HFFc6 (cell line): Measurements from ENCODE around the gene GRIP1. TPM values are rescaled to one million over a fixed set of nuclear protein-coding genes. Genes with fewer than 3 reads are reported as not detected.

Source experiments
- DNase-seq: peaks from one replicate; pipeline ENCODE4 v3.0.0-alpha.2; 2018
- H3K27ac Mint-ChIP-seq: 2 replicates; pipeline ENCODE4 v1.8.0; 2020; ENCODE audit warnings: mild to moderate bottlenecking, mixed read lengths
- H3K27me3 Mint-ChIP-seq: 2 replicates; pipeline ENCODE4 v1.8.0; 2021; ENCODE audit warnings: mild to moderate bottlenecking, moderate library complexity, mixed read lengths; ENCODE audit not compliant: insufficient read depth
- H3K36me3 Mint-ChIP-seq: 2 replicates; pipeline ENCODE4 v1.8.0; 2021; ENCODE audit warnings: low read depth, mixed read lengths
- H3K4me1 Mint-ChIP-seq: 2 replicates; pipeline ENCODE4 v1.8.0; 2020; ENCODE audit warnings: low read depth, mixed read lengths
- H3K4me3 Mint-ChIP-seq: 2 replicates; pipeline ENCODE4 v1.8.0; 2020; ENCODE audit warnings: mild to moderate bottlenecking, moderate library complexity, mixed read lengths
- H3K9me3 Mint-ChIP-seq: 2 replicates; pipeline ENCODE4 v1.8.0; 2020; ENCODE audit warnings: mild to moderate bottlenecking, mixed read lengths
- total RNA-seq, 6 experiments: library from RNA; stranded (reverse); fragmentation: NEBNext Ultra II Directional; extraction: Animal tissue kit (Norgen Biotek cat#: 25700); gene quantifications; 2 replicates in 1 of 6; 3 replicates in 5 of 6; pipeline ENCODE4 v1.2.3, GENCODE V29; 2021
- TF ChIP-seq, protein P1 (sequence below): fragments of 200-600 bp; sonication (generic); IDR thresholded peaks from 2 replicates; pipeline ENCODE4 v1.5.0; 2021; ENCODE audit warnings: antibody characterized with exemption, mild to moderate bottlenecking

GRIP1 gene
- total RNA-seq, 6 experiments from 2014 or later, result 0.31 to 0.60 TPM; not detected in 4

DNA sequence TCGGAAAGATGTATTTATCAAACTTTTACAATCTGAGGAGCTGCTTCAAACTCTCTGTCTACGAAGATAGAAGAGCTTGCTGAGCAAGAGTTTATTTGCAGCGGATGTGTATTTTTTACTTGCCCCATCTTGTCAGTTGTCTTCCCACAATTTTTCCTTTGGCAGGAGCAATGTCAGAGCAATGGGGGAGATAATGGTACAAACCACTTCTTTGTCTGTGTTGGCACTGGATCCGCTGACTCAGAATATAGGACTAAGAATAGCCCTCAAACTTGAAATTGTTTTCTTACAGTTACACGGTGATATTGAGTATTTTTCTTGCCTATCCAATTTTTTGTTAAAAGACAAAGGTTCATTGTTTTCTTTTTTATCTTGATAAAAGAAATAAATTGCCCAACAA, 348.9 kb downstream of the GRIP1 start:
- H3K36me3 Mint-ChIP-seq, result no peaks in the 10 kb centered on the region
- H3K27me3 Mint-ChIP-seq, result no peaks in the 10 kb centered on the region
- H3K4me3 Mint-ChIP-seq, result no peak overlapping the region
- no peaks in the 10 kb centered on the region for H3K4me1 Mint-ChIP-seq
- no peak for DNase-seq
- H3K27ac Mint-ChIP-seq, result no peak overlapping the region
- H3K9me3 Mint-ChIP-seq, result no peaks in the 10 kb centered on the region
- TF ChIP-seq, protein P1, sequence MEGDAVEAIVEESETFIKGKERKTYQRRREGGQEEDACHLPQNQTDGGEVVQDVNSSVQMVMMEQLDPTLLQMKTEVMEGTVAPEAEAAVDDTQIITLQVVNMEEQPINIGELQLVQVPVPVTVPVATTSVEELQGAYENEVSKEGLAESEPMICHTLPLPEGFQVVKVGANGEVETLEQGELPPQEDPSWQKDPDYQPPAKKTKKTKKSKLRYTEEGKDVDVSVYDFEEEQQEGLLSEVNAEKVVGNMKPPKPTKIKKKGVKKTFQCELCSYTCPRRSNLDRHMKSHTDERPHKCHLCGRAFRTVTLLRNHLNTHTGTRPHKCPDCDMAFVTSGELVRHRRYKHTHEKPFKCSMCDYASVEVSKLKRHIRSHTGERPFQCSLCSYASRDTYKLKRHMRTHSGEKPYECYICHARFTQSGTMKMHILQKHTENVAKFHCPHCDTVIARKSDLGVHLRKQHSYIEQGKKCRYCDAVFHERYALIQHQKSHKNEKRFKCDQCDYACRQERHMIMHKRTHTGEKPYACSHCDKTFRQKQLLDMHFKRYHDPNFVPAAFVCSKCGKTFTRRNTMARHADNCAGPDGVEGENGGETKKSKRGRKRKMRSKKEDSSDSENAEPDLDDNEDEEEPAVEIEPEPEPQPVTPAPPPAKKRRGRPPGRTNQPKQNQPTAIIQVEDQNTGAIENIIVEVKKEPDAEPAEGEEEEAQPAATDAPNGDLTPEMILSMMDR, result no peak

DNA sequence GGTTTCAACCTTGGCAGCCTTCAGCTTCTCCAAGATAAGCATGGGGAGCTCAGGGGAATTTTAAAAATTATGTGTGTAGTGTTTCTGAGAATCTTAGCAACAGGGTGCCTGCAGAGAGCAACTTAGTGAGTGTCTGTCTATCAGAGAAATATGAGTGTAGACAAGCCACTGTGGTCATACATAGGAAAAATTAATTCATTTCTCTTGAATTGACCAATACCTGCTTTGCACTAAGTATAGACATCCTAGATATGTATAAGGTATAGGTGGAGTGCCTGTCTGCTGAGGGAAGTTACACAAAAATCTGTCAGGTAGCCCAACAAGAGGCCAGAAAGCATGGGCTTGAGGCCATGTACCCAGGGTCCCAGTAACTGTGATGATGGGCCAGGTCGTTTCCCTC, 355.9 kb downstream of the GRIP1 start:
- no peaks in the 10 kb centered on the region for H3K36me3 Mint-ChIP-seq
- TF ChIP-seq, protein P1, result no peak
- H3K4me1 Mint-ChIP-seq, result peaks cover 12% of the 10 kb centered on the region
- H3K27ac Mint-ChIP-seq, result no peak overlapping the region
- no peaks in the 10 kb centered on the region for H3K9me3 Mint-ChIP-seq
- H3K4me3 Mint-ChIP-seq, result no peak overlapping the region
- no peaks in the 10 kb centered on the region for H3K27me3 Mint-ChIP-seq
- no peak for DNase-seq

DNA sequence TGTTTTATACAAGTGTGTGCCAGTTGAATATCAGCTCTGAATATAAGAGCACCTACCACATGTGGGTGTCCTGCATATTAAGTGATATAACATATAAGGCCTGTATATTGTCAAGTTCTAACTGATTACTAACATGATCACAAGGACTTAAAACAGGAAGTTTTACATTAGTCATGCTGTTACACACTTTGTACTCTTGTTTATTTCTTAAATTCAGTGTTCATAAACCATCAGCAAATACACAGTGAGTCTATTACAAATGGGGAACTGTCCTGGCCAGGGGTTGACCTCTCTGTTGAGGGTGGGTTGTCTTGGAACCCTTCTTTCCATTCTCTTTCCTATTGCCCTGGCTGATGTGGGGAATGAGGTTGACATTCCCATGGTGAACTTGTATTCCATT, 357.4 kb downstream of the GRIP1 start:
- H3K4me1 Mint-ChIP-seq, result peaks cover 12% of the 10 kb centered on the region
- no peaks in the 10 kb centered on the region for H3K9me3 Mint-ChIP-seq
- H3K27ac Mint-ChIP-seq, result no peak overlapping the region
- H3K36me3 Mint-ChIP-seq, result no peaks in the 10 kb centered on the region
- H3K27me3 Mint-ChIP-seq, result no peaks in the 10 kb centered on the region
- no peak overlapping the region for H3K4me3 Mint-ChIP-seq
- TF ChIP-seq, protein P1, result no peak
- no peak for DNase-seq

DNA sequence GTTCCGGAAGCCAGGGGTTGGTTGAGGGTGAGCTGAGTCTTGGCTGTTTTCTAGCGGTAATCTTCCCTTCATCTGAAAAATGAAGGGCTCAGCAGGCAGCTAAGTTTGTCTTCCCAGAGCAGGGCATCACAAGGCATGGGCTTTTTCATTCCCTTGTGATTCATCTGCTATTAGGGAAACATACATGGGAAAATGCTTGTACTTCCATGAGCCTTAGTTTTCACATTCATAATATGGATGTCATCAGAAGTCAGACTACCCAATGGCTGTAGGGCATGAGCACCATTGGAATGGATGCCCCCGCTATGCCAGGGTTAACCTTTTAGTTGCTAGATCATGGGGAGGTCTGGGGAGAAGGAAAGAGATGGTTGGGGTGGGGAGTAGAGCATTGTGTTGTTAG, 357.9 kb downstream of the GRIP1 start:
- DNase-seq, result no peak
- peaks cover 12% of the 10 kb centered on the region for H3K4me1 Mint-ChIP-seq
- H3K27ac Mint-ChIP-seq, result no peak overlapping the region
- no peak overlapping the region for H3K4me3 Mint-ChIP-seq
- H3K9me3 Mint-ChIP-seq, result no peaks in the 10 kb centered on the region
- H3K36me3 Mint-ChIP-seq, result no peaks in the 10 kb centered on the region
- TF ChIP-seq, protein P1, result no peak
- H3K27me3 Mint-ChIP-seq, result no peaks in the 10 kb centered on the region

DNA sequence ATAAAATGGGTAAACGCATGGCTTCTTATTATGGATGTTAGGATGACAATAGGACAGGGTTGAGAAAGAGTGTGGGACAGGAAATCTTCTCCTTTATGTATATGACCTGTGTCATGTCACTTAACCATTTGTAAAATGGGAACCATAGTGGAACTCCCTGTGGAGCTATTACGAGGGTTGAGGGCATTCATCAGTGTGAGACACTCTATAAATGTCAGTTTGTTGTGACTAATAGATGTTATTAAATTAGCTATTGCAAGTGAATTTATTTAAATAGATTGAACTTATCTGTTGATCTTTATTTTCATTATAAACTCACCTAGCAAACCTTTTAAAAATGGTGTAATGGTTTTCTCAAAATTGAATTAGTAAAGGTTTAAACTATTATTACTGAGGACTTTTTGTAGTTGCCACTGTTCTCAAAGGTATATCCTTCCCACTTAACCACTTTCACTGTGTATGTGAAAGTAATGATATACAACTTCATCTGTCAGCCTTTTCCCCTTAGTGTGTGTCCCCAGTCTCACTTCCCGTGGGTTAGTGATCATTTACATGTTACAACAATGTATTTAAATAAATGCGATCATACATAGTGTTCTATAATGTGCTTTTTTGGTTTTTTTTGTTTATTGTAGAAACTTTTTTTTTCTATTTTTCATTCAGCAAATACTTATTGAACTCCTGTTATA, 359.5 kb downstream of the GRIP1 start:
- H3K4me1 Mint-ChIP-seq, result peaks cover 12% of the 10 kb centered on the region
- no peaks in the 10 kb centered on the region for H3K9me3 Mint-ChIP-seq
- H3K27ac Mint-ChIP-seq, result no peak overlapping the region
- DNase-seq, result no peak
- no peak overlapping the region for H3K4me3 Mint-ChIP-seq
- H3K36me3 Mint-ChIP-seq, result no peaks in the 10 kb centered on the region
- H3K27me3 Mint-ChIP-seq, result no peaks in the 10 kb centered on the region
- TF ChIP-seq, protein P1, result no peak

DNA sequence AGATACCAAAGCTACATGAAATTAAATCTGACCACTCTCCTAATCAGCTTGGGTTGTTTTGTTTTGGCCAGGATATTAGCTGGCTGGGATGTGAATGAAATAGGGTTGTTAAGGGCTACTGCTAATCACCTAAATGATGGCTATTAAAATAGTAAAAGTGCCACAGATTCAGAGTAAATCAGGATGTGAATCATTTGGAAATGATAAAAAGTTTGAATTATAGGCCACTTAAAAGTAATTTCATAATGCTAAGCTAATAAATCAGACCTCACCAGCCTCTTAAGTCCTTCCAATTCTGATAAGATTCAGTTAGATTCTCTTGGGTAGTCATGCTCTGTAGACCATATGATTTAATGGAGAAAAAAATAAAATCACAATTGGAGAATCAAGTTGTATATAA, 364.6 kb downstream of the GRIP1 start:
- TF ChIP-seq, protein P1, result no peak
- H3K27me3 Mint-ChIP-seq, result no peaks in the 10 kb centered on the region
- H3K9me3 Mint-ChIP-seq, result no peaks in the 10 kb centered on the region
- H3K4me3 Mint-ChIP-seq, result no peak overlapping the region
- no peak overlapping the region for H3K27ac Mint-ChIP-seq
- DNase-seq, result no peak
- no peaks in the 10 kb centered on the region for H3K4me1 Mint-ChIP-seq
- peaks cover 6% of the 10 kb centered on the region for H3K36me3 Mint-ChIP-seq
